Measurements from ENCODE around the gene WWOX.

Gene WWOX

GRCh38 chr16:78235168-78235800 is 135.8 kb downstream of the WWOX start:
- peak; percentile 4 for DNase-seq

- no peak for DNase-seq
Measured at GRCh38 chr16:78235876-78236275, 136.4 kb downstream of the WWOX start.

- no peak for DNase-seq
Measured at GRCh38 chr16:78237841-78238240, 138.4 kb downstream of the WWOX start.

- no peak for DNase-seq
Measured at GRCh38 chr16:78240459-78241222, 141.2 kb downstream of the WWOX start.

- DNase-seq, result no peak
Measured at GRCh38 chr16:78242239-78242630, 142.8 kb downstream of the WWOX start.

- DNase-seq, result no peak
Measured at GRCh38 chr16:78244131-78244895, 144.9 kb downstream of the WWOX start.

- no peak for DNase-seq
Measured at GRCh38 chr16:78246559-78246958, 147.1 kb downstream of the WWOX start.

- no peak for DNase-seq
Measured at GRCh38 chr16:78249056-78249455, 149.6 kb downstream of the WWOX start.

GRCh38 chr16:78249832-78250231 is 150.4 kb downstream of the WWOX start:
- DNase-seq, result no peak

GRCh38 chr16:78251115-78251514 is 151.7 kb downstream of the WWOX start:
- no peak for DNase-seq

- DNase-seq, result no peak
Measured at GRCh38 chr16:78252757-78253156, 153.3 kb downstream of the WWOX start.

GRCh38 chr16:78254841-78255240 is 155.4 kb downstream of the WWOX start:
- no peak for DNase-seq

GRCh38 chr16:78256686-78257375 is 157.4 kb downstream of the WWOX start:
- DNase-seq, result no peak

- no peak for DNase-seq
Measured at GRCh38 chr16:78257376-78257728, 157.9 kb downstream of the WWOX start.

GRCh38 chr16:78258375-78259065 is 159.1 kb downstream of the WWOX start:
- DNase-seq, result no peak

GRCh38 chr16:78259873-78260272 is 160.4 kb downstream of the WWOX start:
- no peak for DNase-seq

- no peak for DNase-seq
Measured at GRCh38 chr16:78264642-78265041, 165.2 kb downstream of the WWOX start.

GRCh38 chr16:78269256-78269655 is 169.8 kb downstream of the WWOX start:
- DNase-seq, result no peak

- no peak for DNase-seq
Measured at GRCh38 chr16:78271981-78272380, 172.5 kb downstream of the WWOX start.

GRCh38 chr16:78274771-78275170 is 175.3 kb downstream of the WWOX start:
- no peak for DNase-seq

GRCh38 chr16:78275420-78275819 is 176.0 kb downstream of the WWOX start:
- no peak for DNase-seq

GRCh38 chr16:78277321-78278055 is 178.0 kb downstream of the WWOX start:
- no peak for DNase-seq

Measured in NK-92 treated with Interleukin-12 subunit alpha and Interleukin-12 subunit beta, amount 100 ng/mL, for 24 hours (cell line).